Measurements from ENCODE around the gene OR8D2.

Gene OR8D2

GRCh38 chr11:124320097-124320496, at the start of gene OR8D2:
Gene OR8D2, minus strand, starts transcription at chr11:124320197. Its CDS starts 0 bp downstream, at chr11:124320197.
- no peak for DNase-seq

- no peak for DNase-seq
Observed at GRCh38 chr11:124359566-124359965, 39.6 kb upstream of the OR8D2 start.

- DNase-seq, result no peak
Observed at GRCh38 chr11:124346311-124346955, 26.4 kb upstream of the OR8D2 start.

- no peak for DNase-seq
Observed at GRCh38 chr11:124344346-124344745, 24.3 kb upstream of the OR8D2 start.

GRCh38 chr11:124340142-124340447, 20.1 kb upstream of the OR8D2 start:
- DNase-seq, result no peak

GRCh38 chr11:124339396-124340141, 19.6 kb upstream of the OR8D2 start:
- DNase-seq, result no peak

GRCh38 chr11:124331873-124332272, 11.9 kb upstream of the OR8D2 start:
- no peak for DNase-seq

GRCh38 chr11:124329787-124330478, 9.9 kb upstream of the OR8D2 start:
- DNase-seq, result no peak

- DNase-seq, result no peak
Observed at GRCh38 chr11:124327775-124328174, 7.8 kb upstream of the OR8D2 start.

- no peak for DNase-seq
Observed at GRCh38 chr11:124322356-124322755, 2.4 kb upstream of the OR8D2 start.

GRCh38 chr11:124315052-124315451, 4.9 kb downstream of the OR8D2 start:
- no peak for DNase-seq

GRCh38 chr11:124313849-124314248, 6.1 kb downstream of the OR8D2 start, which contains the start of gene OR8D1:
Gene OR8D1, minus strand, starts transcription at chr11:124313949. Its CDS starts 3,183 bp downstream, at chr11:124310766.
- no peak for DNase-seq

- no peak for DNase-seq
Observed at GRCh38 chr11:124313131-124313530, 6.9 kb downstream of the OR8D2 start.

GRCh38 chr11:124311670-124312069, 8.3 kb downstream of the OR8D2 start:
- DNase-seq, result no peak

- no peak for DNase-seq
Observed at GRCh38 chr11:124311269-124311668, 8.7 kb downstream of the OR8D2 start.

GRCh38 chr11:124310721-124311120, 9.3 kb downstream of the OR8D2 start:
- no peak for DNase-seq

GRCh38 chr11:124307093-124307492, 12.9 kb downstream of the OR8D2 start:
- DNase-seq, result no peak

GRCh38 chr11:124302347-124303125, 17.5 kb downstream of the OR8D2 start:
- DNase-seq, result no peak

GRCh38 chr11:124301548-124301947, 18.4 kb downstream of the OR8D2 start:
- DNase-seq, result no peak

GRCh38 chr11:124297921-124298320, 22.1 kb downstream of the OR8D2 start:
- no peak for DNase-seq

GRCh38 chr11:124296016-124296415, 24.0 kb downstream of the OR8D2 start:
- DNase-seq, result no peak

GRCh38 chr11:124294687-124295086, 25.3 kb downstream of the OR8D2 start:
- DNase-seq, result no peak
